ENCODE data around the gene AKNAD1.
"Not testable (repeated sequence)": the region's sequence is repeated elsewhere in the genome, so short reads cannot be mapped to it uniquely, and the experiment has no call there.

Gene AKNAD1

DNA sequence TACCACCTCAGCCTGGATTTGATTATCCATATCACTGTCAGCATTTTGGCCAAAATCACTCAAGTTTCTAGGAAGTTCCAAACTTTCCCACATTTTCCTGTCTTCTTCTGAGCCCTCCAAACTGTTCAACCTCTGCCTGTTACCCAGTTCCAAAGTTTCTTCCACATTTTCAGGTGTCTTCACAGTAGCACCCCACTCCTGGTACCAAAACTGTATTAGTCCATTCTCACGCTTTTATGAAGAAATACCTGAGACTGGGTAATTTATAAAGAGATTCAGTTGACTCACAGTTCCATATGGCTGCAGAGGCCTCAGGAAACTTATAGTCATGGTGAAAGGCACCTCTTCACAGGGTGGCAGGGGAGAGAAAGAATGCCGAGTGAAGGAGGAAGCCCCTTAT is 71.0 kb downstream of the AKNAD1 start:
- no peak for DNase-seq (ENCODE audit: low spot score)

DNA sequence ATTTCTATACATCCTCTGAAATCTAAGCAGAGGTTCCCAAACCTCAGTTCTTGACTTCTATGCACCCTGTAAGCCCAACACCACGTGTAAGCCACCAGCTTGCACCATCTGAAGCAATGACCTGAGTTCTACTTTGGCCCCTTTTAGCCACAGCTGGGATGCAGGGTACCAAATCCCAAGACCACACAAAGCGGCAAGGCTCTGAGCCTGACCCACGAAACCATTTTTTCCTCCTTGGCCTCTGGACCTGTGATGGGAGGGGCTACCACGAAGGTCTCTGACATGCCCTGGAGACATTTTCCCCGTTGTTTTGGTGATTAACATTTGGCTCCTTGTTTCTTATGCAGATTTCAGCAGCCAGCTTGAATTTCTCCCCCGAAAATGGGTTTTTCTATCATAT is 71.6 kb downstream of the AKNAD1 start:
- no peak for DNase-seq (ENCODE audit: low spot score)

DNA sequence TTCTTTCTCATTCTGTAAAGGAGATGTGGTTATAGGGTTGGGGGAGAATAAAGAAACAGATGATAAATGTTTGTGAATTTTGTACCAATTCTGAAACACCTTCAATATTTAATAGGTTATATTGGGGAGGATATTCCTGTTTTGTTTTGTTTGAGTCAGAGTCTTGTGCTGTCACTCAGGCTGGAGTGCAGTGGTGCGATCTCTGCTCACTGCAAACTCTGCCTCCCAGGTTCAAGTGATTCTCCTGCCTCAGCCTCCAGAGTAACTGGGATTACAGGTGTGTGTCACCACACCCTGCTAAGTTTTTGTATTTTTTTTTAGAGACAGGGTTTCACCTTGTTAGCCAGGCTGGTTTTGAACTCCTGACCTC is 75.3 kb downstream of the AKNAD1 start:
- not testable (repeated sequence) for DNase-seq (ENCODE audit: low spot score)

DNA sequence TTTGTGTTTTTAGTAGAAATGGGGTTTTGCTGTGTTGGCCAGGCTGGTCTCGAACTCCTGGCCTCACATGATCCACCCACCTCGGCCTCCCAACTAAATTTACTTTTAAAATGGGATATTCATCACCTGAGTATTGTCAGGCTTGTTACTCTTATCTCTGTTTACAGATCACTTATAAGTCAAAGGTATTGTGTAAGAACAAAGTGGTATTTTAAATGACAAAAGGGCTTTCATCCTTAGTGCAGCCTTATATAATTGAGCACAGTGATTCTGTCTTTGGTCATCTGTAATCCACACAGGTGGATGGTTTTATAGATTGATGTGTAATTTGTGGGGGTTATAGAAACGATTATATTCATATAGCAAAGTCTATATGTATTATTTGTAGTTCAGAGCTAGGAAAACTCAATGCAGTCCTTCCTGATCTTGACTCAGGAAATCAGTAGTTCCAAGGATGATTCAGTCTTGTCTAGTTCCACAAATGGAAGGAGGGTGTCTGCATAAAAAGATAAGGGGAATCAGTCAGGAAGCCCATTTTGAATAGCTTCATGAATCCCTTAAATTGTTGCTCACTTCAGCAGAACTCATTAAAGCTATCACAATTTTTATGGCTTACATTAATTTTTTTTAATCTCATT is 75.8 kb downstream of the AKNAD1 start:
- no peak for DNase-seq (ENCODE audit: low spot score)

DNA sequence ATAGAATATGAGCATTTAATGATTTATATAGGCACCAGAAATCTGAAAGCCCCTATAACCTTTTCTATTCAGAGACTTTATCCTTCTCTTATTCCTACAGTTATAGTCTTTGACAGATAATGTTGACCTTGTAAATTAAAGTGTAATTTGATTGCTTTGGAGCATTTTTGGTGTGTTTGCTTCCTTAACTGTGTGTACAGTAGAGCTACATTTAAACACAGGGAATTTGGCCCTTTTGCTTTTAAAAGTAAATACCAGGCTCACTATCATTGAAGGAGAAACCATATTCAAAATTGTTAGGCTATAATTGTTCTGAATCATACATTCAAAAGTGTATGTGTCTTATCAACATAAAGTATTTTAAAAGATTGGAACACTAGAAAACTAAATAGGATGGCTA is 77.4 kb downstream of the AKNAD1 start:
- no peak for DNase-seq (ENCODE audit: low spot score)

DNA sequence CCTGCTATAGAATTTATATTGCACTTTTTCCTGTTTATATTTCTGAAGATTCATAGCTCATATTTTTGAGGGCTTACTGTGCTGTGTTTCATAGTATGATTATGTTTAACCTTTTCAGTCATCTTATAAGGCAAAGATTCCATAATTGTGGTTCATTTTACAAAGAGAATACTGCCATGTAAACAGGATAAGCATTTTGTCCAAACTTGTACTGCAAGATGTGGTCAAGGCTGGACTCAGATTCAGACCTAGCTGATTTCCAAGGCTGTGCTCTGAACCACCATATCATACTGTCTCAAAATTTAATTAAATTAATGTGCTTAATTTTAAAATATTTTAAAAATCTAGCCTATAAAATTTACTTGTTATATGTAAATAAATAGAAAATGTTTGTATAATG is 79.1 kb downstream of the AKNAD1 start:
- DNase-seq (ENCODE audit: low spot score) = no peak

DNA sequence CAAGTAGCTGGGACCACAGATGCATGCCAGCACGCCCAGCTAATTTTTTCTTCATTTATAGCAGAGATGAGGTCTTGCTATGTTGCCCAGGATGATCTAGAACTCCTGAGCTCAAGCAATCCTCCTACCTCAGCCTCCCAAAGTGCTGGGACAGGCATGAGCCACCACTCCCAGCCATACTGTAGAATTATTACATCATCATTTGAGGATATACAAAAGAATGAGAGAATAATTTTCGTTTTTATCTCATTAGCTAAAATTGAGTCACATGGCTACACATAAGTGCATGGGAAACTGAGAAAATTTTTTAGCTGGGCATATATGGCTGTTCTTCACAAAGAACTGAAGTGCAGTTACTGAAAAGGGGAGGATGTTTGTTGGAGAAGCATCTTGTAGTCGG is 89.2 kb downstream of the AKNAD1 start:
- DNase-seq (ENCODE audit: low spot score) = no peak

DNA sequence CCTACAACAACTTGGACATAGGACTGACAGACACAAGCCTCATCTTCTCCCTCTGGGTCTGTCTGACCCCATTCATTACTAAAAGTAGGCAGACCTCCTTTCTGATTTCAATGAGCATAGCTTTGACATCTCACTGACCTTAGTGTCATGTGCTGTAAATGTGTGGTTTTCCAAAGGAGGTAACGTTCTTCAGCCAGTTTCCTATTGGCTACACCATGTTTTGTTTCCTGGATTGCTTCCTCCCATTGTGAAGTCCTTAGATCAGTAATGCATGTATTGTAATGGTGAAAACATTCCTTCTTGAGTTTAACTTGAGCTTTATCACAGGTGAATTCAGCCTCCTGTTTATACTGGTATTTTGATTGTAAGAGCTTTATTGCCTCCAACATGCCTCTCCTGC is 89.8 kb downstream of the AKNAD1 start:
- no peak for DNase-seq (ENCODE audit: low spot score)
